T-helper 17 cell (primary cell): ENCODE measurements around the gene LYZ. TPM values are rescaled to one million over a fixed set of nuclear protein-coding genes. Genes with fewer than 3 reads are reported as not detected.
"Not testable (repeated sequence)": the region's sequence is repeated elsewhere in the genome, so short reads cannot be mapped to it uniquely, and the experiment has no call there.

Experiments used
- ATAC-seq: fragments of 150-1000 bp; cut with Tn5 transposase; 2 replicates; pipeline ENCODE4 v1.10.0; 2021; ENCODE audit warnings: mild to moderate bottlenecking, moderate library complexity
- DNase-seq, 3 donors: peaks; one replicate each; pipeline versions ENCODE4 v3.0.0 to v3.0.0-alpha.2; 2020 to 2021
- H3K9me3 ChIP-seq: one replicate; pipeline ENCODE4 v1.7.0; 2013; ENCODE audit warnings: low read length, mild to moderate bottlenecking; ENCODE audit not compliant: control insufficient read depth, poor library complexity, severe bottlenecking
- H3K27ac Mint-ChIP-seq: one replicate; pipeline ENCODE4 v1.8.0; 2022; ENCODE audit warnings: mild to moderate bottlenecking, moderate library complexity, mixed read lengths
- H3K27me3 Mint-ChIP-seq: one replicate; pipeline ENCODE4 v1.8.0; 2022; ENCODE audit warnings: mixed read lengths
- H3K36me3 Mint-ChIP-seq: one replicate; pipeline ENCODE4 v1.8.0; 2022; ENCODE audit warnings: low read depth, mixed read lengths
- H3K4me1 Mint-ChIP-seq: one replicate; pipeline ENCODE4 v1.8.0; 2022; ENCODE audit warnings: mild to moderate bottlenecking, mixed read lengths
- H3K4me3 Mint-ChIP-seq: one replicate; pipeline ENCODE4 v1.8.0; 2022; ENCODE audit warnings: mild to moderate bottlenecking, moderate library complexity, mixed read lengths
- total RNA-seq, 4 donors: library from RNA in 2 of 4; stranded (reverse) in 2 of 4; gene quantifications; one replicate each; pipeline ENCODE4 v1.2.3 and lab custom pipeline; 2022 to 2026

Gene LYZ
- total RNA-seq: 100 to 1,000 TPM in 1 of 2 donors, 10 to 100 TPM in 1; 66.3 to 134 TPM
- total RNA-seq (lab: John Stamatoyannopoulos, UW): 0.58 to 8.8 reads per million in 2 donors

- peaks cover under 1% of the 10 kb centered on the region for H3K36me3 Mint-ChIP-seq
- no peak for DNase-seq
- H3K27ac Mint-ChIP-seq: no peak within 1 kb of the TSS
- no peaks in the 10 kb centered on the region for H3K9me3 ChIP-seq
- H3K27me3 Mint-ChIP-seq: peaks cover 11% of the 10 kb centered on the region
- no peak within 1 kb of the TSS for H3K4me3 Mint-ChIP-seq
- peak; percentile 42 for ATAC-seq
- H3K4me1 Mint-ChIP-seq: peaks cover 4% of the 10 kb centered on the region
These were observed at the start of gene LYZ for GRCh38 chr12:69348162-69348938. Gene LYZ (plus strand): TSS chr12:69348381. CDS start chr12:69348409, 28 bp downstream.

- Mint-ChIP-seq H3K27ac (no peak overlapping the region), H3K27me3 (peaks cover 16% of the 10 kb centered on the region), H3K4me1 (no peaks in the 10 kb centered on the region), H3K4me3 (no peak overlapping the region), H3K36me3 (no peaks in the 10 kb centered on the region)
- ATAC-seq (no peak), DNase-seq (no peak)
- no peaks in the 10 kb centered on the region for H3K9me3 ChIP-seq
These were observed 49.2 kb upstream of the LYZ start for GRCh38 chr12:69298947-69299346.

GRCh38 chr12:69304284-69304683 is 43.9 kb upstream of the LYZ start:
- Mint-ChIP-seq H3K27me3 (no peaks in the 10 kb centered on the region), H3K4me1 (no peaks in the 10 kb centered on the region), H3K27ac (no peak overlapping the region), H3K4me3 (no peak overlapping the region), H3K36me3 (peaks cover 2% of the 10 kb centered on the region)
- DNase-seq (no peak), ATAC-seq (no peak)
- no peaks in the 10 kb centered on the region for H3K9me3 ChIP-seq

GRCh38 chr12:69309461-69309860 is 38.7 kb upstream of the LYZ start:
- no peaks in the 10 kb centered on the region for H3K9me3 ChIP-seq
- no peaks in the 10 kb centered on the region for H3K27me3 Mint-ChIP-seq
- no peak overlapping the region for H3K4me3 Mint-ChIP-seq
- DNase-seq (no peak), ATAC-seq (no peak)
- H3K36me3 Mint-ChIP-seq: peaks cover 2% of the 10 kb centered on the region
- no peaks in the 10 kb centered on the region for H3K4me1 Mint-ChIP-seq
- no peak overlapping the region for H3K27ac Mint-ChIP-seq

- H3K36me3 Mint-ChIP-seq: no peaks in the 10 kb centered on the region
- no peak for ATAC-seq
- no peak overlapping the region for H3K4me3 Mint-ChIP-seq
- H3K27me3 Mint-ChIP-seq: no peaks in the 10 kb centered on the region
- no peaks in the 10 kb centered on the region for H3K9me3 ChIP-seq
- peaks cover under 1% of the 10 kb centered on the region for H3K4me1 Mint-ChIP-seq
- DNase-seq: no peak
- no peak overlapping the region for H3K27ac Mint-ChIP-seq
These were observed 35.0 kb upstream of the LYZ start for GRCh38 chr12:69313209-69313608.

GRCh38 chr12:69316784-69317183 is 31.4 kb upstream of the LYZ start:
- not testable (repeated sequence) for H3K4me1 Mint-ChIP-seq, H3K9me3 ChIP-seq, H3K27ac Mint-ChIP-seq, ATAC-seq, DNase-seq, H3K36me3 Mint-ChIP-seq, H3K4me3 Mint-ChIP-seq
- peaks cover 13% of the 10 kb centered on the region for H3K27me3 Mint-ChIP-seq

- H3K36me3 Mint-ChIP-seq, H3K27ac Mint-ChIP-seq, H3K9me3 ChIP-seq, H3K4me3 Mint-ChIP-seq, DNase-seq, ATAC-seq, H3K4me1 Mint-ChIP-seq: not testable (repeated sequence)
- H3K27me3 Mint-ChIP-seq: peaks cover 13% of the 10 kb centered on the region
These were observed 30.9 kb upstream of the LYZ start for GRCh38 chr12:69317233-69317632.

- peaks cover 17% of the 10 kb centered on the region for H3K27me3 Mint-ChIP-seq
- ATAC-seq: no peak
These were observed 30.0 kb upstream of the LYZ start for GRCh38 chr12:69318225-69318624.

GRCh38 chr12:69321351-69321750 is 26.8 kb upstream of the LYZ start:
- ATAC-seq: no peak
- H3K4me1 Mint-ChIP-seq: peaks cover 4% of the 10 kb centered on the region

More at GRCh38 chr12:69318225-69318624, 30.0 kb upstream of the LYZ start:
- Mint-ChIP-seq H3K36me3 (peaks cover 6% of the 10 kb centered on the region), H3K4me1 (peaks cover 2% of the 10 kb centered on the region), H3K4me3 (no peak overlapping the region), H3K27ac (no peak overlapping the region)
- peaks cover 2% of the 10 kb centered on the region for H3K9me3 ChIP-seq
- no peak for DNase-seq

GRCh38 chr12:69324797-69325466 is 23.2 kb upstream of the LYZ start:
- Mint-ChIP-seq H3K27ac (no peak overlapping the region), H3K27me3 (peaks cover 33% of the 10 kb centered on the region), H3K4me3 (no peak overlapping the region), H3K36me3 (peaks cover 7% of the 10 kb centered on the region), H3K4me1 (peaks cover 11% of the 10 kb centered on the region)
- peaks cover 2% of the 10 kb centered on the region for H3K9me3 ChIP-seq
- DNase-seq (no peak), ATAC-seq (no peak)

More at GRCh38 chr12:69321351-69321750, 26.8 kb upstream of the LYZ start:
- Mint-ChIP-seq H3K4me3 (no peak overlapping the region), H3K27me3 (peaks cover 33% of the 10 kb centered on the region), H3K27ac (no peak overlapping the region), H3K36me3 (peaks cover 7% of the 10 kb centered on the region)
- DNase-seq: no peak
- peaks cover 2% of the 10 kb centered on the region for H3K9me3 ChIP-seq

- H3K4me3 Mint-ChIP-seq: no peak overlapping the region
- ATAC-seq: no peak
- no peaks in the 10 kb centered on the region for H3K9me3 ChIP-seq
- peaks cover 25% of the 10 kb centered on the region for H3K4me1 Mint-ChIP-seq
- no peak for DNase-seq
- peaks cover 15% of the 10 kb centered on the region for H3K27me3 Mint-ChIP-seq
- H3K36me3 Mint-ChIP-seq: no peaks in the 10 kb centered on the region
- H3K27ac Mint-ChIP-seq: peak overlapping the region; percentile 97
These were observed 19.8 kb upstream of the LYZ start for GRCh38 chr12:69328426-69328825.

GRCh38 chr12:69329669-69330428 is 18.3 kb upstream of the LYZ start:
- H3K36me3 Mint-ChIP-seq: no peaks in the 10 kb centered on the region
- peaks cover 27% of the 10 kb centered on the region for H3K4me1 Mint-ChIP-seq
- H3K9me3 ChIP-seq: no peaks in the 10 kb centered on the region
- H3K4me3 Mint-ChIP-seq: peak overlapping the region; percentile 91
- peaks cover under 1% of the 10 kb centered on the region for H3K27me3 Mint-ChIP-seq
- DNase-seq: no peak
- H3K27ac Mint-ChIP-seq: peak overlapping the region; percentile 97
- peak; percentile 45 for ATAC-seq
